SK-N-SH (cell line): ENCODE measurements around the gene REXO2. TPM values are rescaled to one million over a fixed set of nuclear protein-coding genes. Genes with fewer than 3 reads are reported as not detected.

ENCODE experiments used
- CTCF ChIA-PET: fragments of 300-600, 350-600 bp; formaldehyde crosslinking; extraction: SDS; loops from one replicate; lab custom pipeline; 2021; lab: Yijun Ruan, JAX
- POLR2A ChIA-PET: fragments of 350-600 bp; sonication (Branson Sonifier 250); formaldehyde crosslinking; extraction: SDS; loops from one replicate; lab custom pipeline; 2020; ENCODE audit warnings: antibody characterized with exemption, inconsistent platforms; lab: Yijun Ruan, JAX
- DNase-seq: peaks from one replicate; pipeline ENCODE4 v3.0.0; 2012
- H2AFZ ChIP-seq: fragments of 200-600 bp; sonication (generic); 2 replicates; pipeline ENCODE4 v1.8.1; 2016; ENCODE audit warnings: antibody characterized with exemption, mild to moderate bottlenecking, low read depth
- H3F3A ChIP-seq: fragments of 200-600 bp; sonication (generic); replicated peaks from 2 replicates; pipeline ENCODE3; 2016; ENCODE audit warnings: antibody characterized with exemption, mild to moderate bottlenecking; ENCODE audit not compliant: insufficient read depth
- H3K27ac ChIP-seq, 2 experiments: fragments of 200-500 bp in 1 of 2; fragments of 200-600 bp in 1 of 2; sonication (Bioruptor generic) in 1 of 2; sonication (generic), shearing (Covaris generic) in 1 of 2; 2 replicates each; pipeline versions ENCODE4 v1.5.1 to v1.6.1; 2014 to 2016; ENCODE audit warnings: low read depth in 2 of 2, inconsistent platforms in 1 of 2, low read length in 1 of 2, mild to moderate bottlenecking in 1 of 2, mixed read lengths in 1 of 2
- H3K27me3 ChIP-seq: fragments of 200-600 bp; sonication (generic), shearing (Covaris generic); 2 replicates; pipeline ENCODE4 v1.6.1; 2016; ENCODE audit warnings: mixed run types; ENCODE audit not compliant: insufficient read depth
- H3K36me3 ChIP-seq, 2 experiments: fragments of 200-500 bp in 1 of 2; fragments of 200-600 bp in 1 of 2; sonication (Bioruptor generic) in 1 of 2; sonication (generic) in 1 of 2; replicated peaks in 1 of 2; 2 replicates each; pipeline versions ENCODE3 to v1.5.1; 2014 to 2016; ENCODE audit warnings: low read length in 1 of 2, mild to moderate bottlenecking in 1 of 2; ENCODE audit not compliant: insufficient read depth in 2 of 2, control insufficient read depth in 1 of 2
- H3K4me1 ChIP-seq, 2 experiments: fragments of 200-500 bp in 1 of 2; fragments of 200-600 bp in 1 of 2; sonication (Bioruptor generic) in 1 of 2; sonication (generic), shearing (Covaris generic) in 1 of 2; 2 replicates each; pipeline versions ENCODE4 v1.5.1 to v1.6.1; 2014 to 2016; ENCODE audit warnings: low read depth in 1 of 2, low read length in 1 of 2, mixed run types in 1 of 2; ENCODE audit not compliant: insufficient read depth in 2 of 2, control insufficient read depth in 1 of 2
- H3K4me2 ChIP-seq: fragments of 200-600 bp; sonication (generic), shearing (Covaris generic); 2 replicates; pipeline ENCODE4 v1.6.1; 2017; ENCODE audit warnings: mixed run types
- H3K4me3 ChIP-seq, 2 experiments: fragments of 200-500 bp in 1 of 2; fragments of 200-600 bp in 1 of 2; sonication (Bioruptor generic) in 1 of 2; sonication (generic), shearing (Covaris generic) in 1 of 2; 2 replicates each; pipeline versions ENCODE4 v1.5.1 to v1.8.1; 2014 to 2016; ENCODE audit warnings: low read depth in 2 of 2, inconsistent platforms in 1 of 2, low read length in 1 of 2, mild to moderate bottlenecking in 1 of 2, mixed read lengths in 1 of 2, moderate library complexity in 1 of 2
- H3K79me2 ChIP-seq: fragments of 200-600 bp; sonication (generic); 2 replicates; pipeline ENCODE4 v1.8.1; 2017; ENCODE audit warnings: mild to moderate bottlenecking; ENCODE audit not compliant: insufficient read depth
- H3K9ac ChIP-seq: fragments of 200-600 bp; sonication (generic); 2 replicates; pipeline ENCODE4 v1.6.1; 2017; ENCODE audit warnings: mixed run types
- H3K9me2 ChIP-seq: fragments of 200-600 bp; sonication (generic); 2 replicates; pipeline ENCODE4 v1.6.1; 2017; ENCODE audit warnings: mixed run types
- H3K9me3 ChIP-seq: fragments of 200-600 bp; sonication (generic); 2 replicates; pipeline ENCODE4 v1.6.1; 2017; ENCODE audit warnings: mixed run types, mild to moderate bottlenecking, moderate library complexity
- H4K20me1 ChIP-seq: fragments of 200-600 bp; sonication (generic); 2 replicates; pipeline ENCODE4 v1.6.1; 2017; ENCODE audit warnings: mild to moderate bottlenecking, mixed run types; ENCODE audit not compliant: insufficient read depth
- EZH2phosphoT487 ChIP-seq: fragments of 200-600 bp; sonication (generic); IDR thresholded peaks from 2 replicates; pipeline ENCODE4 v1.6.1; 2017; ENCODE audit warnings: low read depth, mixed run types, mild to moderate bottlenecking, antibody characterized with exemption, moderate library complexity, borderline replicate concordance
- FOSL2 ChIP-seq: IDR thresholded peaks from 2 replicates; pipeline ENCODE4 v1.4.0; 2012; ENCODE audit warnings: low read depth, mild to moderate bottlenecking, moderate library complexity, borderline replicate concordance
- FOXJ3 ChIP-seq: sonication (generic); formaldehyde crosslinking; IDR thresholded peaks from 2 replicates; pipeline ENCODE4 v1.5.1; 2020; ENCODE audit warnings: mild to moderate bottlenecking, missing genetic modification reagents
- GATA2 ChIP-seq: sonication (generic); formaldehyde crosslinking; IDR thresholded peaks from 2 replicates; pipeline ENCODE4 v1.5.0; 2020; ENCODE audit warnings: mild to moderate bottlenecking, missing genetic modification reagents
- MAX ChIP-seq: IDR thresholded peaks from 2 replicates; pipeline ENCODE4 v1.4.0; 2012; ENCODE audit warnings: low read depth
- MEF2A ChIP-seq: IDR thresholded peaks from 2 replicates; pipeline ENCODE4 v1.4.0; 2012; ENCODE audit warnings: low read depth, borderline replicate concordance
- MXI1 ChIP-seq: IDR thresholded peaks from 2 replicates; pipeline ENCODE4 v1.6.1; 2012; ENCODE audit warnings: mild to moderate bottlenecking, low read depth, low read length, improper control_type of control experiment
- NFIC ChIP-seq: IDR thresholded peaks from 2 replicates; pipeline ENCODE4 v1.4.0; 2012; ENCODE audit warnings: borderline replicate concordance
- NRF1 ChIP-seq: IDR thresholded peaks from 2 replicates; pipeline ENCODE4 v1.6.1; 2012; ENCODE audit warnings: low read depth, mild to moderate bottlenecking, low read length
- RAD21 ChIP-seq: IDR thresholded peaks from 2 replicates; pipeline ENCODE4 v1.6.1; 2012; ENCODE audit warnings: mild to moderate bottlenecking, low read length
- RCOR1 ChIP-seq: fragments of 150-350 bp; IDR thresholded peaks from 2 replicates; pipeline ENCODE4 v1.6.1; 2017; ENCODE audit warnings: antibody characterized with exemption, low read length
- RFX5 ChIP-seq: IDR thresholded peaks from 2 replicates; pipeline ENCODE4 v1.6.1; 2012; ENCODE audit warnings: mild to moderate bottlenecking, improper control_type of control experiment, low read length
- RXRA ChIP-seq: IDR thresholded peaks from 2 replicates; pipeline ENCODE4 v1.4.0; 2012; ENCODE audit warnings: low read depth, mild to moderate bottlenecking, borderline replicate concordance
- TAF1 ChIP-seq: IDR thresholded peaks from 2 replicates; pipeline ENCODE4 v1.6.1; 2012; ENCODE audit warnings: low read depth, mild to moderate bottlenecking, low read length, moderate library complexity, borderline replicate concordance
- TEAD4 ChIP-seq: IDR thresholded peaks from 2 replicates; pipeline ENCODE4 v1.4.0; 2012; ENCODE audit warnings: mild to moderate bottlenecking, borderline replicate concordance; ENCODE audit not compliant: insufficient read depth
- USF2 ChIP-seq: fragments of 150-350 bp; IDR thresholded peaks from 2 replicates; pipeline ENCODE4 v1.6.1; 2017; ENCODE audit warnings: antibody characterized with exemption, low read length, low read depth, borderline replicate concordance
- ZBTB33 ChIP-seq: IDR thresholded peaks from 2 replicates; pipeline ENCODE4 v1.4.0; 2012; ENCODE audit warnings: low read depth, borderline replicate concordance
- WGBS: methylation state at CpG from one replicate; pipeline ENCODE4 v1.1.6; 2017; ENCODE audit warnings: low lambda C conversion rate; 5-methylcytosine and 5-hydroxymethylcytosine counted together
- polyA plus RNA-seq, 3 experiments: library from polyadenylated mRNA; depleted of rRNA; stranded (reverse); fragments of >200 nt; gene quantifications; 2 replicates each; pipeline ENCODE4 v1.2.3, GENCODE V29; 2012
- TF ChIP-seq, protein P1 (sequence below): fragments of 150-350 bp; IDR thresholded peaks from 2 replicates; pipeline ENCODE4 v1.6.1; 2016; ENCODE audit warnings: mild to moderate bottlenecking, low read depth, low read length
- TF ChIP-seq, protein P2 (sequence below): IDR thresholded peaks from 2 replicates; pipeline ENCODE4; 2012
- TF ChIP-seq, protein P3 (sequence below): IDR thresholded peaks from 2 replicates; pipeline ENCODE4 v1.6.1; 2012; ENCODE audit warnings: mild to moderate bottlenecking, low read depth, low read length, moderate library complexity

REXO2 gene
- polyA plus RNA-seq, 1 of the 3 experiments (the other 2 are of a cell fraction), result 419 TPM

GRCh38 chr11:114438303-114438702 is 964 bp upstream of the REXO2 start:
- TF ChIP-seq NRF1, result no peak
- no peak for TF ChIP-seq EZH2phosphoT487
- TF ChIP-seq GATA2, result no peak
- no peak for TF ChIP-seq RFX5
- TF ChIP-seq MEF2A, result no peak
- TF ChIP-seq NFIC, result no peak
- TF ChIP-seq, protein P1, sequence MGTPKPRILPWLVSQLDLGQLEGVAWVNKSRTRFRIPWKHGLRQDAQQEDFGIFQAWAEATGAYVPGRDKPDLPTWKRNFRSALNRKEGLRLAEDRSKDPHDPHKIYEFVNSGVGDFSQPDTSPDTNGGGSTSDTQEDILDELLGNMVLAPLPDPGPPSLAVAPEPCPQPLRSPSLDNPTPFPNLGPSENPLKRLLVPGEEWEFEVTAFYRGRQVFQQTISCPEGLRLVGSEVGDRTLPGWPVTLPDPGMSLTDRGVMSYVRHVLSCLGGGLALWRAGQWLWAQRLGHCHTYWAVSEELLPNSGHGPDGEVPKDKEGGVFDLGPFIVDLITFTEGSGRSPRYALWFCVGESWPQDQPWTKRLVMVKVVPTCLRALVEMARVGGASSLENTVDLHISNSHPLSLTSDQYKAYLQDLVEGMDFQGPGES, result no peak
- TF ChIP-seq, protein P2, sequence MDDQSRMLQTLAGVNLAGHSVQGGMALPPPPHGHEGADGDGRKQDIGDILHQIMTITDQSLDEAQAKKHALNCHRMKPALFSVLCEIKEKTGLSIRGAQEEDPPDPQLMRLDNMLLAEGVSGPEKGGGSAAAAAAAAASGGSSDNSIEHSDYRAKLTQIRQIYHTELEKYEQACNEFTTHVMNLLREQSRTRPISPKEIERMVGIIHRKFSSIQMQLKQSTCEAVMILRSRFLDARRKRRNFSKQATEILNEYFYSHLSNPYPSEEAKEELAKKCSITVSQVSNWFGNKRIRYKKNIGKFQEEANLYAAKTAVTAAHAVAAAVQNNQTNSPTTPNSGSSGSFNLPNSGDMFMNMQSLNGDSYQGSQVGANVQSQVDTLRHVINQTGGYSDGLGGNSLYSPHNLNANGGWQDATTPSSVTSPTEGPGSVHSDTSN, result no peak
- TF ChIP-seq FOSL2, result no peak
- TF ChIP-seq RAD21, result no peak
- no peak for TF ChIP-seq ZBTB33
- TF ChIP-seq RCOR1, result no peak
- no peak for TF ChIP-seq FOXJ3 (CRISPR knock-in tag)
- TF ChIP-seq MAX, result no peak
- TF ChIP-seq TEAD4, result no peak
- TF ChIP-seq, protein P3, sequence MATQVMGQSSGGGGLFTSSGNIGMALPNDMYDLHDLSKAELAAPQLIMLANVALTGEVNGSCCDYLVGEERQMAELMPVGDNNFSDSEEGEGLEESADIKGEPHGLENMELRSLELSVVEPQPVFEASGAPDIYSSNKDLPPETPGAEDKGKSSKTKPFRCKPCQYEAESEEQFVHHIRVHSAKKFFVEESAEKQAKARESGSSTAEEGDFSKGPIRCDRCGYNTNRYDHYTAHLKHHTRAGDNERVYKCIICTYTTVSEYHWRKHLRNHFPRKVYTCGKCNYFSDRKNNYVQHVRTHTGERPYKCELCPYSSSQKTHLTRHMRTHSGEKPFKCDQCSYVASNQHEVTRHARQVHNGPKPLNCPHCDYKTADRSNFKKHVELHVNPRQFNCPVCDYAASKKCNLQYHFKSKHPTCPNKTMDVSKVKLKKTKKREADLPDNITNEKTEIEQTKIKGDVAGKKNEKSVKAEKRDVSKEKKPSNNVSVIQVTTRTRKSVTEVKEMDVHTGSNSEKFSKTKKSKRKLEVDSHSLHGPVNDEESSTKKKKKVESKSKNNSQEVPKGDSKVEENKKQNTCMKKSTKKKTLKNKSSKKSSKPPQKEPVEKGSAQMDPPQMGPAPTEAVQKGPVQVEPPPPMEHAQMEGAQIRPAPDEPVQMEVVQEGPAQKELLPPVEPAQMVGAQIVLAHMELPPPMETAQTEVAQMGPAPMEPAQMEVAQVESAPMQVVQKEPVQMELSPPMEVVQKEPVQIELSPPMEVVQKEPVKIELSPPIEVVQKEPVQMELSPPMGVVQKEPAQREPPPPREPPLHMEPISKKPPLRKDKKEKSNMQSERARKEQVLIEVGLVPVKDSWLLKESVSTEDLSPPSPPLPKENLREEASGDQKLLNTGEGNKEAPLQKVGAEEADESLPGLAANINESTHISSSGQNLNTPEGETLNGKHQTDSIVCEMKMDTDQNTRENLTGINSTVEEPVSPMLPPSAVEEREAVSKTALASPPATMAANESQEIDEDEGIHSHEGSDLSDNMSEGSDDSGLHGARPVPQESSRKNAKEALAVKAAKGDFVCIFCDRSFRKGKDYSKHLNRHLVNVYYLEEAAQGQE, result no peak
- no peak for TF ChIP-seq RXRA
- no peak for TF ChIP-seq USF2
- no peak for TF ChIP-seq MXI1
- no peak for TF ChIP-seq TAF1
- Histone ChIP-seq H3K9me2 (no peaks in the 10 kb centered on the region), H3K9ac (no peak overlapping the region), H3K79me2 (peaks cover 41% of the 10 kb centered on the region), H2AFZ (no peak overlapping the region; the same call in 1 of the 2 replicates), H3K4me3 (no peak overlapping the region), H3K9me3 (no peaks in the 10 kb centered on the region), H3K27ac (no peak overlapping the region), H3K36me3 (peaks cover 3 to 13% of the 10 kb centered on the region in 2 experiments), H3K27me3 (no peaks in the 10 kb centered on the region), H3K4me2 (peak overlapping the region; percentile 86), H3F3A (peaks cover 10% of the 10 kb centered on the region), H4K20me1 (no peaks in the 10 kb centered on the region; the same call in 1 of the 2 replicates), H3K4me1 (peaks cover 12% of the 10 kb centered on the region in 2 experiments; a peak in 3 of 4 replicates)
- DNase-seq, result no peak
- CTCF ChIA-PET, result no interaction called here
- WGBS, result 75% methylated on average over 6 of the region's 6 CpGs
- POLR2A ChIA-PET, result no interaction called here
